BJ (cell line): ENCODE data around the gene SSH3. TPM values are rescaled to one million over a fixed set of nuclear protein-coding genes. Genes with fewer than 3 reads are reported as not detected.

Experiments
- CTCF ChIA-PET: fragments of 350-600 bp; formaldehyde crosslinking; extraction: SDS; loops from one replicate; lab custom pipeline; 2021; ENCODE audit warnings: antibody characterized with exemption, inconsistent platforms; lab: Yijun Ruan, JAX
- POLR2A ChIA-PET: fragments of 300-600 bp; sonication (Branson Sonifier 250); formaldehyde crosslinking; extraction: SDS; loops from one replicate; lab custom pipeline; 2021; ENCODE audit warnings: antibody characterized with exemption; lab: Charles Lee
- DNase-seq: peaks from one replicate; pipeline ENCODE4 v3.0.0-alpha.2; 2011; ENCODE audit warnings: low read depth
- H3K27me3 ChIP-seq: 2 replicates; pipeline ENCODE4 v1.6.0; 2011; ENCODE audit warnings: low read length; ENCODE audit not compliant: control insufficient read depth, insufficient read depth
- H3K36me3 ChIP-seq: 2 replicates; pipeline ENCODE4 v1.5.1; 2011; ENCODE audit warnings: low read length; ENCODE audit not compliant: control insufficient read depth, insufficient read depth
- H3K4me3 ChIP-seq: 2 replicates; pipeline ENCODE4 v1.5.1; 2011; ENCODE audit warnings: low read depth, mild to moderate bottlenecking, control low read depth, low read length
- polyA plus RNA-seq: library from polyadenylated mRNA; depleted of rRNA; stranded (reverse); fragments of >200 nt; gene quantifications from 2 replicates; pipeline ENCODE4 v1.2.3, GENCODE V29; 2011
- TF ChIP-seq, protein P1 (sequence below): IDR thresholded peaks from 2 replicates; pipeline ENCODE4 v1.5.1; 2011; ENCODE audit warnings: low read depth, mild to moderate bottlenecking, control low read depth, inconsistent platforms, low read length, moderate library complexity; ENCODE audit not compliant: insufficient read depth

The SSH3 gene
- polyA plus RNA-seq, 1 experiment, result 22.1 TPM

DNA sequence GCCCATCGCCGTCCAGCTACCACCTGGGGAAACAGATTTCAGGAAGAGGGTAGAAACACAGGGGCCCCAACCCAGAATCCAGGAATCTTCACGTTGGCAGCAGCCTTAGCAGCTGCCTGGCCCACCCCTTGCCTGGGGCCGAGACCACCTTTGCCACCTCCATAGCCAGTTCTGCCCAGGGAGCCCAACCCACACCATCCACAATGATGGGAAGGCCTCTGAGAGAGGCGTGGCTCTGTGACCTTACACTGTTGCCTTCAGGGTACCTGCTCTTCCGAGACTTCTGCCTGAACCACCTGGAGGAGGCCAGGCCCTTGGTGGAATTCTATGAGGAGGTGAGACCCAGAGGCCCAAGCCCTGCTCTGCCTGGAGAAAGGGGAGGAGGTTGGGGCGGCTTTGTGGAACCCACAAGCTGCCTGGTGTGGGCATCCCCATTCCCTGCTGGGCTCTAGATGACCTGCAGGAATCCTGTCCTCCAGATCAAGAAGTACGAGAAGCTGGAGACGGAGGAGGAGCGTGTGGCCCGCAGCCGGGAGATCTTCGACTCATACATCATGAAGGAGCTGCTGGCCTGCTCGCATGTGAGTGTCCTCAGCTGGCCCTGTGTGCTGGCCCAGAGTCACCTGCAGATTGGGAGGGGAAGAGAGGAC is 24.3 kb upstream of the SSH3 start:
- TF ChIP-seq, protein P1, sequence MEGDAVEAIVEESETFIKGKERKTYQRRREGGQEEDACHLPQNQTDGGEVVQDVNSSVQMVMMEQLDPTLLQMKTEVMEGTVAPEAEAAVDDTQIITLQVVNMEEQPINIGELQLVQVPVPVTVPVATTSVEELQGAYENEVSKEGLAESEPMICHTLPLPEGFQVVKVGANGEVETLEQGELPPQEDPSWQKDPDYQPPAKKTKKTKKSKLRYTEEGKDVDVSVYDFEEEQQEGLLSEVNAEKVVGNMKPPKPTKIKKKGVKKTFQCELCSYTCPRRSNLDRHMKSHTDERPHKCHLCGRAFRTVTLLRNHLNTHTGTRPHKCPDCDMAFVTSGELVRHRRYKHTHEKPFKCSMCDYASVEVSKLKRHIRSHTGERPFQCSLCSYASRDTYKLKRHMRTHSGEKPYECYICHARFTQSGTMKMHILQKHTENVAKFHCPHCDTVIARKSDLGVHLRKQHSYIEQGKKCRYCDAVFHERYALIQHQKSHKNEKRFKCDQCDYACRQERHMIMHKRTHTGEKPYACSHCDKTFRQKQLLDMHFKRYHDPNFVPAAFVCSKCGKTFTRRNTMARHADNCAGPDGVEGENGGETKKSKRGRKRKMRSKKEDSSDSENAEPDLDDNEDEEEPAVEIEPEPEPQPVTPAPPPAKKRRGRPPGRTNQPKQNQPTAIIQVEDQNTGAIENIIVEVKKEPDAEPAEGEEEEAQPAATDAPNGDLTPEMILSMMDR, result no peak
- Histone ChIP-seq H3K36me3 (peaks cover 45% of the 10 kb centered on the region), H3K27me3 (no peaks in the 10 kb centered on the region), H3K4me3 (no peak overlapping the region)
- ChIA-PET POLR2A (no interaction called here), CTCF (interaction anchor here (1.3 to 2.0 kb wide), 2 partner anchors 16 to 39 kb away, joined by 4 to 5 read pairs; no protein-coding TSS in a partner anchor)
- no peak for DNase-seq

DNA sequence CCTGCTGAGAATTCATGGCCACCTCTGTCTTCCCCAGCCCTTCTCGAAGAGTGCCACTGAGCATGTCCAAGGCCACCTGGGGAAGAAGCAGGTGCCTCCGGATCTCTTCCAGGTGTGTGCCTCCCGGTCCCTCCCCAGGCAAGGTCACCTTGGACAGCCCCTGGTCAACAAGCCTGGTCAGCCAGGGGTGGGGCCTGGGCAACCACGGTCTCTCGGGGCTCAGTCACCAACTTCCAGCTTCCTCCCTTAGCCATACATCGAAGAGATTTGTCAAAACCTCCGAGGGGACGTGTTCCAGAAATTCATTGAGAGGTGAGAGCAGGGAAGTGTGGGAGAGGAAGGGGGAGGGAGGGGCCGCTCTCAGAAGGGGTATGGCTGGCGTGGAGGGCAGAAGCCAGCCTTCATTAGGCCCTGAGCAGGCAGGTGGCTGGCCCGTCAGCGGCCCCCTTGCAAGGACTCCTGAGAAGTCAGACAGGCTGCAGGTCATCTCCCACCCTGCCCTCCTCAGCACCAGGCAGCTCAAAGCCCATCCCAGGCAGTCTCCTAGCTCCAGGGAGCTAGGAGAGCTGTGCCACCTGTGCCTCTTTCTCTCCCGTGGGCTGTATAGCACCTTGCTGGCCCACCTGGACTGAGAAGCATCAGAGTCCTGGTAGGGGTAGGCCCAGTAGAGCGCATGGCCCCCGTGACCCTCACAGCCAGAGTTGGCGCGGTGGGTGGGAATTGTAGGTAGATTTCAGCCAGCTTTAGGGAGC is 23.6 kb upstream of the SSH3 start:
- ChIA-PET CTCF (interaction anchor here (0.6 to 1.3 kb wide), 3 partner anchors 8 to 40 kb away, joined by 3 to 4 read pairs (median 4); no protein-coding TSS in a partner anchor), POLR2A (no interaction called here)
- H3K36me3 ChIP-seq, result peaks cover 47% of the 10 kb centered on the region

DNA sequence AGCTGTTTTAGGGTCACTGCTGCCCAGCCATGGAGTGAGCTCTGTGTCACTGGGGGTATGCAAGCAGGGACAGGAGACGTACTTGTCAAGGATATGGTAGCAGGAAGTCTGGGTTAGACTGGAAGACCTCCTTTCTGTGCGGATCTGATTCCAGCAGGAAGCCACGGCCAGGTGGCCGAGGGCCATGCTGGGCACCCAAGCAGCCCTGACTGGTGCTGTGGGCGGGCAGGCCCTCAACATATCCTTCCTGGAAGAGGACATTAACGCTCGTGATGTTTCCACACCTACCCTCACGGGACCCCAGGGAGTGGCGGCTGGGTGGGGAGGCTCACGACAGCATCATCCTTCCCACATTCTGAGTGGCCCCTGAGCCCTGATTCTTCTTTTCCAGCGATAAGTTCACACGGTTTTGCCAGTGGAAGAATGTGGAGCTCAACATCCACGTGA is 23.0 kb upstream of the SSH3 start:
- Histone ChIP-seq H3K36me3 (peaks cover 48% of the 10 kb centered on the region), H3K27me3 (no peaks in the 10 kb centered on the region), H3K4me3 (no peak overlapping the region)
- TF ChIP-seq, protein P1, result no peak
- ChIA-PET POLR2A (no interaction called here), CTCF (interaction anchor here (0.6 to 1.1 kb wide), 2 partner anchors 8 to 41 kb away, joined by 3 to 4 read pairs; no protein-coding TSS in a partner anchor)
- DNase-seq, result no peak

More for the DNA sequence above, 23.6 kb upstream of the SSH3 start:
- TF ChIP-seq, protein P1, result no peak
- H3K4me3 ChIP-seq, result no peak overlapping the region
- no peak for DNase-seq
- H3K27me3 ChIP-seq, result no peaks in the 10 kb centered on the region

DNA sequence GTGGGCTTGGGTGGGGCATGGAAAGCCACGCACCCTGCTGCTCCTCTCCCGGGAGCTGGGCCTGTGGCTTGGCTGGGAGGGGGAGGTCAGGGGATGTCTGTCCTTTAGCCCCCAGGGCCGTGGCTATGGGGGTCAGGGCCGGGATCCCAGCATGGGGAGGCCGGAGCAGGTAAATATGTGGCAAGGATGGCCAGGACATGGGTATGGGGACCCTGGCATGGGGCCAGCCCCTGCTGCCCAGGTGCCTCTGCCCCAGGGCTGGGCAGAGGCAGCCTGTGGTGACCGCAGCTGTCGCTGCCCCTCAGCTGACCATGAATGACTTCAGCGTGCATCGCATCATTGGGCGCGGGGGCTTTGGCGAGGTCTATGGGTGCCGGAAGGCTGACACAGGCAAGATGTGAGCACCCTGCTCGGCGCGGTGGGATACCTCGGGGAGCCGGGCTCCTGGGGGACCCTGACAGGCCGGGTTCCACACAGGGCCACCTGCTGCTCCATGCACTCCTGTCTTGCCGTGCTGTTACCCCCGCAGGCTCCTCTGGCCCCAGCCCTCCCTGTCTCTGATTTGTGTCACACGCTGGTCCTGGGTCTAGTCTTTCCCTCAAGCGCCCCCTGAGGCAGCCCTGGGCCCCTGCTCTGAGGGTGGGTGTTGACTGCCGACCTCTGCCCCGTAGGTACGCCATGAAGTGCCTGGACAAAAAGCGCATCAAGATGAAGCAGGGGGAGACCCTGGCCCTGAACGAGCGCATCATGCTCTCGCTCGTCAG is 22.4 kb upstream of the SSH3 start:
- Histone ChIP-seq H3K4me3 (no peak overlapping the region), H3K27me3 (no peaks in the 10 kb centered on the region), H3K36me3 (peaks cover 52% of the 10 kb centered on the region)
- TF ChIP-seq, protein P1, result no peak
- ChIA-PET CTCF (interaction anchor here (0.6 to 1.1 kb wide), 2 partner anchors 9 to 42 kb away, joined by 3 to 4 read pairs; no protein-coding TSS in a partner anchor), POLR2A (no interaction called here)
- no peak for DNase-seq
